Muscle layer of duodenum (tissue), 2 donors: ENCODE data around the gene AGBL2.
"Not testable (repeated sequence)": the region's sequence is repeated elsewhere in the genome, so short reads cannot be mapped to it uniquely, and the experiment has no call there.

Experiments used
- H3K27ac ChIP-seq: one replicate; pipeline ENCODE4 v1.7.0; 2013; ENCODE audit warnings: mild to moderate bottlenecking, low read length
- H3K27me3 ChIP-seq: one replicate; pipeline ENCODE4 v1.7.0; 2013; ENCODE audit warnings: low read depth, mild to moderate bottlenecking, control low read depth, low read length
- H3K36me3 ChIP-seq, 2 donors: one replicate each; pipeline ENCODE4 v1.7.0; 2013; ENCODE audit warnings: low read length in 2 of 2, control low read depth in 1 of 2, mild to moderate bottlenecking in 1 of 2; ENCODE audit not compliant: insufficient read depth in 2 of 2, control insufficient read depth in 1 of 2
- H3K4me1 ChIP-seq, 2 donors: one replicate each; pipeline ENCODE4 v1.7.0; 2013; ENCODE audit warnings: low read length in 2 of 2, mild to moderate bottlenecking in 2 of 2, control low read depth in 1 of 2, moderate library complexity in 1 of 2; ENCODE audit not compliant: insufficient read depth in 2 of 2, control insufficient read depth in 1 of 2
- H3K4me3 ChIP-seq, 2 donors: one replicate each; pipeline ENCODE4 v1.7.0; 2013; ENCODE audit warnings: low read length in 2 of 2, low read depth in 1 of 2, mild to moderate bottlenecking in 1 of 2
- H3K9me3 ChIP-seq, 2 donors: one replicate each; pipeline ENCODE4 v1.7.0; 2013; ENCODE audit warnings: low read length in 2 of 2, control low read depth in 1 of 2, mild to moderate bottlenecking in 1 of 2; ENCODE audit not compliant: control insufficient read depth in 1 of 2
- donor health status: healthy.

Gene AGBL2, protein sequence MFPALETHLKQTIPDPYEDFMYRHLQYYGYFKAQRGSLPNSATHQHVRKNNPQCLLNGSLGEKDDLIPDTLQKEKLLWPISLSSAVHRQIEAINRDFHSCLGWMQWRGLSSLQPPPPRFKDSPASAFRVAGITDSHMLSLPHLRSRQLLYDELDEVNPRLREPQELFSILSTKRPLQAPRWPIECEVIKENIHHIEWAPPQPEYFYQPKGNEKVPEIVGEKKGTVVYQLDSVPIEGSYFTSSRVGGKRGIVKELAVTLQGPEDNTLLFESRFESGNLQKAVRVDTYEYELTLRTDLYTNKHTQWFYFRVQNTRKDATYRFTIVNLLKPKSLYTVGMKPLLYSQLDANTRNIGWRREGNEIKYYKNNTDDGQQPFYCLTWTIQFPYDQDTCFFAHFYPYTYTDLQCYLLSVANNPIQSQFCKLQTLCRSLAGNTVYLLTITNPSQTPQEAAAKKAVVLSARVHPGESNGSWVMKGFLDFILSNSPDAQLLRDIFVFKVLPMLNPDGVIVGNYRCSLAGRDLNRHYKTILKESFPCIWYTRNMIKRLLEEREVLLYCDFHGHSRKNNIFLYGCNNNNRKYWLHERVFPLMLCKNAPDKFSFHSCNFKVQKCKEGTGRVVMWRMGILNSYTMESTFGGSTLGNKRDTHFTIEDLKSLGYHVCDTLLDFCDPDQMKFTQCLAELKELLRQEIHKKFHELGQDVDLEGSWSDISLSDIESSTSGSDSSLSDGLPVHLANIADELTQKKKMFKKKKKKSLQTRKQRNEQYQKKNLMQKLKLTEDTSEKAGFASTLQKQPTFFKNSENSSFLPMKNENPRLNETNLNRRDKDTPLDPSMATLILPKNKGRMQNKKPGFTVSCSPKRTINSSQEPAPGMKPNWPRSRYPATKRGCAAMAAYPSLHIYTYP

DNA sequence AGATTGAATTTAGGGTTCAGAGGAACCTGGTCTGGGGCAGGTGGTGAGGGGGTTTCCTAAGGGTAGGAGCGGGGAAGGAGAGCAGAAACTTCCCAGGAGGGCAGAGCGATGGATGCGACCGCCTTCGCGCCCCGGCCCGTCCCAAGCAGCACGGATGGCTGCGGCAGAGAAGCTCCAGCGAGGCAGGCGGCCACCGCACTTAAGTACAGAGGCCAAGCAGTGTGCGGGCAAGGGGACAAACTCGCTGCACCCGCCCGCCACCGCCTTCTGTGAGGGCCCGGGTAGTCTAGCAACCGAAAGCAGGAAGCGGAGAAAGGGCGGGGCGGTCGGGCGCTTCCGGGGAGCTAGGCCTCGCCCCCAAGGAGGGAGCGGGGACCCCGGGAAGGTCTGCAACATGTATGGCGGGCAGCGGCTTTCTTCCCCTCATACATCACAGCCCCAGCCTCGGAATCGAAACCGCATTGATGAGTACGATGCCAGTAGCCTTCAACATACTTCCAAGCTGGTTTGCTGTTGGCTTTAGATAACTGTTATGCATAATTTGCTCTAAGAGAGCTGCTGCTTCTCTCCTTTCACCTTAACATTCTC lies at the start of gene AGBL2:
Gene AGBL2, minus strand, starts transcription at position 288 of the 588 bp plus-strand sequence. CDS start 719 bp downstream, outside the sequence.
- Histone ChIP-seq H3K27ac (peak within 1 kb of the TSS; percentile 37), H3K36me3 (peaks cover 29 to 34% of the 10 kb centered on the region in 2 donors), H3K4me1 (peaks cover 0 to 5% of the 10 kb centered on the region in 2 donors), H3K4me3 (peak within 1 kb of the TSS; percentile 85 to 88), H3K27me3 (no peaks in the 10 kb centered on the region), H3K9me3 (no peaks in the 10 kb centered on the region)

DNA sequence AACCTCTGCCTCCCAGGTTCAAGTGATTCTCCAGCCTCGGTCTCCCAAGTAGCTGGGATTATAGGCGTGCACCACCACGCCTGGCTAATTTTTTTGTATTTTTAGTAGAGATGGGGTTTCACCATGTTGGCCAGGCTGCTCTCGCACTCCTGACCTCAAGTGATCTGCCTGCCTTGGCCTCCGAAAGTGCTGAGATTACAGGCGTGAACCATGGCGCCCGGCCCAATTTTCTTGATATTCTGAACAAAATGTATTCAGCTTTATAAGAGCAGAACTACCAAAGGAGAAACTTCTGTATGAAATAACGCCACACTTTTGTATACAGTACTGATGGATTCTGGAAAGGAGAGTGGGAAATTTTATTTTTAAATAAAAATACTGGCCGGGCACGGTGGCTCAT lies 44.1 kb upstream of the AGBL2 start:
- H3K36me3 ChIP-seq: peaks cover 11 to 58% of the 10 kb centered on the region in 2 donors
- not testable (repeated sequence) for H3K4me1 ChIP-seq, H3K27me3 ChIP-seq, H3K9me3 ChIP-seq, H3K4me3 ChIP-seq, H3K27ac ChIP-seq

DNA sequence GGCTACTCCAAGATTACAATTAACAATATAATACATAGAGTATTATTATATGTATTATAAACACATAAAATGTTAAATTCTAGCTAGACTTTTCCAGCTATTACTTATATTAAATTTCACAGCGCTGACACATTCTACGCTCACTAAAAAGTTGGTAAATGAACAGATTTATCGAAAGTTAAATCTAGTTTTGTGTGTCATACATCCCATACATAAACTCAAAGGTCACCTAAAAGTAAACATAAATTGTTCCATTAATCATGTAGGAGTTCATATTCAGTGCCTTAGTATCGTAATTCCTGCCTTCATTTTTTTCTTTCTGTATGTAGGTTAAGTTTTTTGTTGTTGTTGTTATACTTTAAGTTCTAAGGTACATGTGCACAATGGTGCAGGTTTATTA lies 41.0 kb upstream of the AGBL2 start:
- H3K4me1 ChIP-seq: no peaks in the 10 kb centered on the region
- H3K36me3 ChIP-seq: peaks cover 28 to 64% of the 10 kb centered on the region in 2 donors
- H3K4me3 ChIP-seq: no peak overlapping the region
- H3K9me3 ChIP-seq: no peaks in the 10 kb centered on the region
- no peak overlapping the region for H3K27ac ChIP-seq
- no peaks in the 10 kb centered on the region for H3K27me3 ChIP-seq

DNA sequence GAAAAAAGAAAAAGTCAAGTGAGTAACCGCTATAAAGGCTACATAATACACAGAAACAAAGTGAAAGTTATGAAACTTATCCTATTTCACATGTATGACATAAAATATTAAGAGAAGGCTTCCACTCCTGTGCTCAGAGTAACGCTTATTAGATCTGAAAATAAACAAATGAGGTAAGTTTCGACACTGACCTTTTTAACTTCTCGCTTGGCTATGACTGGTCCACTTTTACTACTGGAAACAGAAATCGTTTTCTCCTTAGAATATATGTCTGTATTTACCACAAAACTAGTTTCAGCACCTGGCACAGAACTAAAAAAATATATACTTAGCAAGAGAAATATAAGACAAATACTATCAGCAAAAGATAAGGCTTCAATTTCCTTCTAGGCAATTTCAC lies 35.6 kb upstream of the AGBL2 start:
- H3K27ac ChIP-seq: no peak overlapping the region
- H3K4me1 ChIP-seq: no peaks in the 10 kb centered on the region
- H3K36me3 ChIP-seq: peaks cover 51 to 78% of the 10 kb centered on the region in 2 donors
- no peaks in the 10 kb centered on the region for H3K9me3 ChIP-seq
- no peaks in the 10 kb centered on the region for H3K27me3 ChIP-seq
- H3K4me3 ChIP-seq: no peak overlapping the region

DNA sequence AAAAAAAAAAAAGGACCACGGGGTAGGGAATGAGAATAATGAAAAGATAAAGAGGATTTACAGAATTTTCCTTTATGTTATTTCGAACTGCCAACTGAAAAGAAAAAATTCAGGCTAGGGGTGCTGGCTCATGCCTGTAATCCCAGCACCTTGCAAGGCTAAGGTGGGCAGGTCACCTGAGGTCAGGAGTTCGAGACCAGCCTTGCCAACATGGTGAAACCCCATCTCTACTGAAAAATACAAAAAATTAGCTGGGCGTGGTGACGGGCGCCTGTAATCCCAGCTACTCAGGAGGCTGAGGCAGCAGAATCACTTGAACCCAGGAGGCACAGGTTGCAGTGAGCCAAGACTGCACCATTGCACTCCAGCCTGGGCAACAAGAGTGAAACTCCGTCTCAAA lies 27.3 kb upstream of the AGBL2 start:
- not testable (repeated sequence) for H3K9me3 ChIP-seq, H3K4me1 ChIP-seq, H3K27ac ChIP-seq, H3K27me3 ChIP-seq, H3K4me3 ChIP-seq
- H3K36me3 ChIP-seq: peaks cover 52 to 84% of the 10 kb centered on the region in 2 donors

DNA sequence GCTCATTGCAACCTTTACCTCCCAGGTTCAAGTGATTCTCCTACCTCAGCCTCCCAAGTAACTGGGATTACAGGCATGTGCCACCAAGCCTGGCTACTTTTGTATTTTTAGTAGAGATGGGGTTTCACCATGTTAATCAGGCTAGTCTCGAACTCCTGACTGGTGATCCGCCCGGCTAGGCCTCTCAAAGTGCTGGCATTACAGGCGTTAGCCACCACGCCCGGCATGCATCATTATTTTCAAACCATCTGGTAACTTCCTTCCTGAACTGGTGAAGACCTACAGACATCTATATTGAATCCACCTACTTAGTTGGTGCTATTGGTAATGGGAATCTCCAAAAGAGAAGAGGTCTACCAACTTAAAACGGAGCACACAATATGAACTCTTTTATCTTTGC lies 22.6 kb upstream of the AGBL2 start:
- H3K27me3 ChIP-seq, H3K4me1 ChIP-seq, H3K9me3 ChIP-seq, H3K4me3 ChIP-seq, H3K27ac ChIP-seq: not testable (repeated sequence)
- peaks cover 30 to 69% of the 10 kb centered on the region in 2 donors for H3K36me3 ChIP-seq

DNA sequence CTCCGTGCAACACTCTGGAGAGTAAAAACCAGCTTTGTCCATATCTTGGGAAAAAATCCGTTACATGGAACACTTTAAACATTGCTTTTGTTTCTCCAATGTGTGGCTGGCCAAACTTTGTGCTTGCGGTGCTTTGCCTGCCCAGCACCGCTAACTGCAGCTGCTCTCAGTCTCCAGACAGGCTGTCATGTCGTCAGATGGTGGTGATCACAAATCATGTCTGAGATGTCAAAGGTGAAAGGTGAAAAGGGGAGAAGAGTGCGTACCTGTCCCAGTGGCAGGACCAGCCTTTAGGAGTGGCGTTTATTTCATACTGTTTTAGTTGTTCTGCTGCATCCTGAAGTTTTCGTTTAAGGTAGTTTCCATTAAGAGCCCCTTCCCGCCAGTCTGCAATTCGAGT lies 17.1 kb upstream of the AGBL2 start:
- Histone ChIP-seq H3K4me1 (no peaks in the 10 kb centered on the region), H3K36me3 (peaks cover 62 to 80% of the 10 kb centered on the region in 2 donors), H3K4me3 (no peak overlapping the region), H3K27me3 (no peaks in the 10 kb centered on the region), H3K27ac (no peak overlapping the region), H3K9me3 (no peaks in the 10 kb centered on the region)

- no peaks in the 10 kb centered on the region for H3K4me1 ChIP-seq
- no peaks in the 10 kb centered on the region for H3K9me3 ChIP-seq
- peaks cover 62 to 86% of the 10 kb centered on the region in 2 donors for H3K36me3 ChIP-seq
- no peak overlapping the region for H3K4me3 ChIP-seq
- no peaks in the 10 kb centered on the region for H3K27me3 ChIP-seq
- no peak overlapping the region for H3K27ac ChIP-seq
These were observed 16.3 kb upstream of the AGBL2 start for GRCh38 chr11:47731475-47731874.

- Histone ChIP-seq H3K9me3 (no peaks in the 10 kb centered on the region), H3K27ac (no peak overlapping the region), H3K36me3 (peaks cover 66 to 84% of the 10 kb centered on the region in 2 donors), H3K27me3 (no peaks in the 10 kb centered on the region), H3K4me3 (no peak overlapping the region), H3K4me1 (peaks cover 0 to 4% of the 10 kb centered on the region in 2 donors)
These were observed 11.8 kb upstream of the AGBL2 start for GRCh38 chr11:47726878-47727514.

DNA sequence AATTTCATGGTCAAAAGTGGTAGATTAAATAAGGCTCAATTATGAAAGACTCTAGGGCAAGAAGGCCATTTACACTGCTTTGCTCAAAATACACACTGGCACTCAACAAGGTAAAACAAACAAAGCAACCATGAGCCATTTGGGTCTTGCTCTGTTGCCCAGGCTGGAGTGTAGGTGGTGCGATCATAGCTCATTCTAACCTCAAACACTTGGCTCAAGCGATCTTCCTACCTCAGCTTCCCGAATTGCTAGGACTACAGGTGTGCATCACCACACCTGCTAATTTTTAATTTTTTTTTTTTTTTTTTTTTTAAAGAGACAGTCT lies 10.9 kb upstream of the AGBL2 start:
- H3K27ac ChIP-seq: no peak overlapping the region
- peaks cover 58 to 80% of the 10 kb centered on the region in 2 donors for H3K36me3 ChIP-seq
- H3K4me1 ChIP-seq: peaks cover 0 to 4% of the 10 kb centered on the region in 2 donors
- no peak overlapping the region for H3K4me3 ChIP-seq
- H3K9me3 ChIP-seq: no peaks in the 10 kb centered on the region
- no peaks in the 10 kb centered on the region for H3K27me3 ChIP-seq
